GM12878 (cell line): Measurements from ENCODE around the gene CD248.

Experiments used
- CBX3 ChIP-seq: fragments of 200-600 bp; sonication (generic); IDR thresholded peaks from 2 replicates; pipeline ENCODE4 v1.6.1; 2016; ENCODE audit warnings: low read depth, borderline replicate concordance
- CBX5 ChIP-seq: sonication (generic); IDR thresholded peaks from 2 replicates; pipeline ENCODE4 v1.6.1; 2016; ENCODE audit warnings: low read depth, moderate library complexity, mild to moderate bottlenecking, inconsistent platforms
- EZH2 ChIP-seq: IDR thresholded peaks from 2 replicates; pipeline ENCODE4 v1.6.1; 2012; ENCODE audit warnings: low read depth, mild to moderate bottlenecking, control low read depth, inconsistent platforms, low read length, borderline replicate concordance; ENCODE audit not compliant: control insufficient read depth
- HCFC1 ChIP-seq: fragments of 150-350 bp; IDR thresholded peaks from 2 replicates; pipeline ENCODE4 v1.6.1; 2014; ENCODE audit warnings: low read length
- POLR2AphosphoS2 ChIP-seq: IDR thresholded peaks from 2 replicates; pipeline ENCODE4 v1.6.1; 2011; ENCODE audit warnings: low read depth, mild to moderate bottlenecking, low read length, improper control_type of control experiment, moderate library complexity
- POU2F2 ChIP-seq: IDR thresholded peaks from 3 replicates; pipeline ENCODE4 v1.6.1; 2011; ENCODE audit warnings: low read depth, mild to moderate bottlenecking, low read length, borderline replicate concordance
- SIN3A ChIP-seq: IDR thresholded peaks from 2 replicates; pipeline ENCODE4 v1.6.1; 2012; ENCODE audit warnings: low read depth, low read length, improper control_type of control experiment
- TF ChIP-seq, protein P1 (sequence below): IDR thresholded peaks from 2 replicates; pipeline ENCODE4 v1.6.1; 2011; ENCODE audit warnings: low read depth, mild to moderate bottlenecking, low read length, moderate library complexity, borderline replicate concordance; ENCODE audit errors: extremely low read depth
- TF ChIP-seq, protein P2 (sequence below), 3 experiments: IDR thresholded peaks in 2 of 3; conservative IDR thresholded peaks in 1 of 3; 2 replicates each; pipeline ENCODE4 v1.5.1; 2011; ENCODE audit warnings: low read depth in 3 of 3, low read length in 3 of 3, mild to moderate bottlenecking in 3 of 3, control low read depth in 2 of 3, moderate library complexity in 2 of 3, inconsistent platforms in 1 of 3, mixed read lengths in 1 of 3; ENCODE audit not compliant: control insufficient read depth in 2 of 3, insufficient read depth in 1 of 3; ENCODE audit errors: extremely low read depth in 1 of 3
- TF ChIP-seq, protein P3 (sequence below): fragments of 450-650 bp; IDR thresholded peaks from 2 replicates; pipeline ENCODE4 v1.6.1; 2014; ENCODE audit warnings: mild to moderate bottlenecking
- TF ChIP-seq, protein P4 (sequence below): fragments of 450-650 bp; formaldehyde crosslinking; IDR thresholded peaks from 2 replicates; pipeline ENCODE4 v1.4.0; 2020; ENCODE audit warnings: mild to moderate bottlenecking, moderate library complexity

DNA sequence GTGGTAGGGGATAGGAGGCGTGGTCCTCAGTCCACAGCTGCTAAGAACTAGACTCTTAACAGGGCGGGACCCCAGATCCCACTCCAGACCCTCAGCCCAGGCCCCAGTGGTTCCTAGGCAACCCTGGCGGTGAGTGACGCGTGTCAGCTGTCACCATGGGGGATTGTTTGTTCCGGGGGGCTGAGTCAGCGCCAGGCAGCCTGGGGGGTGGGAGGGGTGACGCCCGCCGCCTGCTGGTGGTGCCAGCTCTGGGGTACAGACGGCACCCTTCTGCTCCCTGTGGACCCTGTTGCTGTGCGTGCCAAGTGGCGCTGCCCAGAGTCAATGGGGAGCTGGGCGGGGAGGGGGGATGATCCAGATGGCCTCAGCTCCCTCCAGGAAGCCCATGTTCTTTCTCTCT is 36.4 kb downstream of the CD248 start:
- TF ChIP-seq, protein P1, sequence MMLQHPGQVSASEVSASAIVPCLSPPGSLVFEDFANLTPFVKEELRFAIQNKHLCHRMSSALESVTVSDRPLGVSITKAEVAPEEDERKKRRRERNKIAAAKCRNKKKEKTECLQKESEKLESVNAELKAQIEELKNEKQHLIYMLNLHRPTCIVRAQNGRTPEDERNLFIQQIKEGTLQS, result no peak
- TF ChIP-seq, protein P2, sequence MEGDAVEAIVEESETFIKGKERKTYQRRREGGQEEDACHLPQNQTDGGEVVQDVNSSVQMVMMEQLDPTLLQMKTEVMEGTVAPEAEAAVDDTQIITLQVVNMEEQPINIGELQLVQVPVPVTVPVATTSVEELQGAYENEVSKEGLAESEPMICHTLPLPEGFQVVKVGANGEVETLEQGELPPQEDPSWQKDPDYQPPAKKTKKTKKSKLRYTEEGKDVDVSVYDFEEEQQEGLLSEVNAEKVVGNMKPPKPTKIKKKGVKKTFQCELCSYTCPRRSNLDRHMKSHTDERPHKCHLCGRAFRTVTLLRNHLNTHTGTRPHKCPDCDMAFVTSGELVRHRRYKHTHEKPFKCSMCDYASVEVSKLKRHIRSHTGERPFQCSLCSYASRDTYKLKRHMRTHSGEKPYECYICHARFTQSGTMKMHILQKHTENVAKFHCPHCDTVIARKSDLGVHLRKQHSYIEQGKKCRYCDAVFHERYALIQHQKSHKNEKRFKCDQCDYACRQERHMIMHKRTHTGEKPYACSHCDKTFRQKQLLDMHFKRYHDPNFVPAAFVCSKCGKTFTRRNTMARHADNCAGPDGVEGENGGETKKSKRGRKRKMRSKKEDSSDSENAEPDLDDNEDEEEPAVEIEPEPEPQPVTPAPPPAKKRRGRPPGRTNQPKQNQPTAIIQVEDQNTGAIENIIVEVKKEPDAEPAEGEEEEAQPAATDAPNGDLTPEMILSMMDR (IDR thresholded peaks at IDR 0.05 in 2 of 3, conservative IDR thresholded peaks at IDR 0.05 in 1 of 3; ENCODE audit: control insufficient read depth in 2 of 3, extremely low read depth in 1 of 3, insufficient read depth in 1 of 3, low read depth in 3 of 3, low read length in 3 of 3), result no peak
- TF ChIP-seq EZH2 (no peak), POLR2AphosphoS2 (no peak), CBX3 (no peak), POU2F2 (no peak), SIN3A (no peak), CBX5 (no peak), HCFC1 (no peak)
- TF ChIP-seq, protein P3, sequence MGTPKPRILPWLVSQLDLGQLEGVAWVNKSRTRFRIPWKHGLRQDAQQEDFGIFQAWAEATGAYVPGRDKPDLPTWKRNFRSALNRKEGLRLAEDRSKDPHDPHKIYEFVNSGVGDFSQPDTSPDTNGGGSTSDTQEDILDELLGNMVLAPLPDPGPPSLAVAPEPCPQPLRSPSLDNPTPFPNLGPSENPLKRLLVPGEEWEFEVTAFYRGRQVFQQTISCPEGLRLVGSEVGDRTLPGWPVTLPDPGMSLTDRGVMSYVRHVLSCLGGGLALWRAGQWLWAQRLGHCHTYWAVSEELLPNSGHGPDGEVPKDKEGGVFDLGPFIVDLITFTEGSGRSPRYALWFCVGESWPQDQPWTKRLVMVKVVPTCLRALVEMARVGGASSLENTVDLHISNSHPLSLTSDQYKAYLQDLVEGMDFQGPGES, result no peak
- TF ChIP-seq, protein P4, sequence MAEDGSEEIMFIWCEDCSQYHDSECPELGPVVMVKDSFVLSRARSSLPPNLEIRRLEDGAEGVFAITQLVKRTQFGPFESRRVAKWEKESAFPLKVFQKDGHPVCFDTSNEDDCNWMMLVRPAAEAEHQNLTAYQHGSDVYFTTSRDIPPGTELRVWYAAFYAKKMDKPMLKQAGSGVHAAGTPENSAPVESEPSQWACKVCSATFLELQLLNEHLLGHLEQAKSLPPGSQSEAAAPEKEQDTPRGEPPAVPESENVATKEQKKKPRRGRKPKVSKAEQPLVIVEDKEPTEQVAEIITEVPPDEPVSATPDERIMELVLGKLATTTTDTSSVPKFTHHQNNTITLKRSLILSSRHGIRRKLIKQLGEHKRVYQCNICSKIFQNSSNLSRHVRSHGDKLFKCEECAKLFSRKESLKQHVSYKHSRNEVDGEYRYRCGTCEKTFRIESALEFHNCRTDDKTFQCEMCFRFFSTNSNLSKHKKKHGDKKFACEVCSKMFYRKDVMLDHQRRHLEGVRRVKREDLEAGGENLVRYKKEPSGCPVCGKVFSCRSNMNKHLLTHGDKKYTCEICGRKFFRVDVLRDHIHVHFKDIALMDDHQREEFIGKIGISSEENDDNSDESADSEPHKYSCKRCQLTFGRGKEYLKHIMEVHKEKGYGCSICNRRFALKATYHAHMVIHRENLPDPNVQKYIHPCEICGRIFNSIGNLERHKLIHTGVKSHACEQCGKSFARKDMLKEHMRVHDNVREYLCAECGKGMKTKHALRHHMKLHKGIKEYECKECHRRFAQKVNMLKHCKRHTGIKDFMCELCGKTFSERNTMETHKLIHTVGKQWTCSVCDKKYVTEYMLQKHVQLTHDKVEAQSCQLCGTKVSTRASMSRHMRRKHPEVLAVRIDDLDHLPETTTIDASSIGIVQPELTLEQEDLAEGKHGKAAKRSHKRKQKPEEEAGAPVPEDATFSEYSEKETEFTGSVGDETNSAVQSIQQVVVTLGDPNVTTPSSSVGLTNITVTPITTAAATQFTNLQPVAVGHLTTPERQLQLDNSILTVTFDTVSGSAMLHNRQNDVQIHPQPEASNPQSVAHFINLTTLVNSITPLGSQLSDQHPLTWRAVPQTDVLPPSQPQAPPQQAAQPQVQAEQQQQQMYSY (CRISPR knock-in tag), result no peak
